GM23248 (cell line): ENCODE data around the gene TMEM89. TPM values are rescaled to one million over a fixed set of nuclear protein-coding genes. Genes with fewer than 3 reads are reported as not detected.

ENCODE experiments used
- DNase-seq: peaks from one replicate; pipeline ENCODE4 v3.0.0-alpha.2; 2015
- H2AFZ ChIP-seq: fragments of 200-600 bp; sonication (generic); 2 replicates; pipeline ENCODE4 v1.6.1; 2016; ENCODE audit warnings: antibody characterized with exemption
- H3F3A ChIP-seq: fragments of 200-600 bp; sonication (generic); 2 replicates; pipeline ENCODE4 v1.6.1; 2016; ENCODE audit warnings: mild to moderate bottlenecking, antibody characterized with exemption, mixed run types; ENCODE audit not compliant: insufficient read depth
- H3K27ac ChIP-seq: fragments of 200-600 bp; sonication (generic); 2 replicates; pipeline ENCODE4 v1.5.1; 2016; ENCODE audit warnings: mild to moderate bottlenecking
- H3K27me3 ChIP-seq: fragments of 200-600 bp; sonication (generic); replicated peaks from 2 replicates; pipeline ENCODE4 v1.6.1; 2016; ENCODE audit warnings: mild to moderate bottlenecking; ENCODE audit not compliant: insufficient read depth
- H3K36me3 ChIP-seq: fragments of 200-600 bp; sonication (generic); 2 replicates; pipeline ENCODE4 v1.6.1; 2016; ENCODE audit warnings: low read depth, mild to moderate bottlenecking
- H3K4me1 ChIP-seq: fragments of 200-600 bp; sonication (generic); 2 replicates; pipeline ENCODE4 v1.6.1; 2016; ENCODE audit warnings: mild to moderate bottlenecking; ENCODE audit not compliant: insufficient read depth
- H3K4me2 ChIP-seq: fragments of 200-600 bp; sonication (generic); one replicate; pipeline ENCODE4 v1.6.1; 2016; ENCODE audit warnings: mild to moderate bottlenecking; ENCODE audit not compliant: unreplicated experiment
- H3K4me3 ChIP-seq: fragments of 200-600 bp; sonication (generic); 2 replicates; pipeline ENCODE4 v1.5.1; 2016; ENCODE audit warnings: mild to moderate bottlenecking
- H3K79me2 ChIP-seq: fragments of 200-600 bp; sonication (generic); 2 replicates; pipeline ENCODE4 v1.6.1; 2016; ENCODE audit warnings: mild to moderate bottlenecking; ENCODE audit not compliant: insufficient read depth
- H3K9ac ChIP-seq: fragments of 200-600 bp; sonication (generic); 2 replicates; pipeline ENCODE4 v1.6.1; 2016; ENCODE audit warnings: mild to moderate bottlenecking
- H3K9me2 ChIP-seq: fragments of 200-600 bp; sonication (generic); 2 replicates; pipeline ENCODE4 v1.6.1; 2016; ENCODE audit warnings: mixed run types, mild to moderate bottlenecking, moderate library complexity; ENCODE audit not compliant: insufficient read depth
- H3K9me3 ChIP-seq: fragments of 200-600 bp; sonication (generic); one replicate; pipeline ENCODE4 v1.6.1; 2017; ENCODE audit warnings: low read depth
- H4K20me1 ChIP-seq: fragments of 200-600 bp; sonication (generic); 2 replicates; pipeline ENCODE4 v1.6.0; 2016; ENCODE audit not compliant: insufficient read depth
- EZH2 ChIP-seq: fragments of 200-600 bp; sonication (generic); IDR thresholded peaks from 2 replicates; pipeline ENCODE4 v1.6.1; 2018; ENCODE audit warnings: antibody characterized with exemption, mild to moderate bottlenecking; ENCODE audit not compliant: insufficient read depth, poor library complexity, severe bottlenecking
- EZH2phosphoT487 ChIP-seq: fragments of 200-600 bp; sonication (generic); IDR thresholded peaks from 2 replicates; pipeline ENCODE4 v1.6.1; 2018; ENCODE audit warnings: antibody characterized with exemption, moderate library complexity, mild to moderate bottlenecking, low read depth; ENCODE audit not compliant: insufficient read depth
- WGBS, 2 experiments: methylation state at CpG; one replicate each; pipeline ENCODE4 v1.1.6; 2015 to 2017; ENCODE audit warnings: low lambda C conversion rate in 2 of 2, low coverage in 1 of 2; ENCODE audit errors: missing lambda C conversion rate in 2 of 2; 5-methylcytosine and 5-hydroxymethylcytosine counted together
- in situ Hi-C: fragments of 300-500 bp; cut with MboI; formaldehyde crosslinking; loops from 2 replicates; pipeline ENCODE4 v1.15.0; 2020
- polyA plus RNA-seq: library from polyadenylated mRNA; unstranded; fragments of >200 nt; fragmentation: Nextera tagmentation; extraction: Ambion mirVana; gene quantifications from 2 replicates; pipeline ENCODE4 v1.2.1, GENCODE V29; 2016
- total RNA-seq: library from RNA; depleted of rRNA; stranded (reverse); fragments of >200 nt; shearing (Covaris generic); gene quantifications from 2 replicates; pipeline ENCODE4 v1.2.3, GENCODE V29; 2014

Gene TMEM89
- total and polyA plus RNA-seq, 2 experiments from 2014 or later, result not detected

GRCh38 chr3:48630833-48631232 lies 9.3 kb upstream of the TMEM89 start:
- Histone ChIP-seq H3K36me3 (no peaks in the 10 kb centered on the region; the same call in 1 of the 2 replicates), H3K79me2 (peaks cover 14% of the 10 kb centered on the region), H2AFZ (no peak overlapping the region), H3K9me2 (no peaks in the 10 kb centered on the region), H3K4me3 (no peak overlapping the region), H3K4me1 (peaks cover 8% of the 10 kb centered on the region; the same call in 1 of the 2 replicates), H3K4me2 (no peak overlapping the region), H4K20me1 (no peaks in the 10 kb centered on the region; the same call in 1 of the 2 replicates), H3K9me3 (no peaks in the 10 kb centered on the region), H3F3A (no peaks in the 10 kb centered on the region), H3K27ac (no peak overlapping the region), H3K27me3 (no peaks in the 10 kb centered on the region), H3K9ac (no peak overlapping the region)
- no peak for DNase-seq
- in situ Hi-C loops, result no loop called here
- WGBS, 2 experiments, result 89 to 90% methylated on average over 12 of the region's 12 CpGs
- TF ChIP-seq EZH2, result no peak
- TF ChIP-seq EZH2phosphoT487, result no peak

DNA sequence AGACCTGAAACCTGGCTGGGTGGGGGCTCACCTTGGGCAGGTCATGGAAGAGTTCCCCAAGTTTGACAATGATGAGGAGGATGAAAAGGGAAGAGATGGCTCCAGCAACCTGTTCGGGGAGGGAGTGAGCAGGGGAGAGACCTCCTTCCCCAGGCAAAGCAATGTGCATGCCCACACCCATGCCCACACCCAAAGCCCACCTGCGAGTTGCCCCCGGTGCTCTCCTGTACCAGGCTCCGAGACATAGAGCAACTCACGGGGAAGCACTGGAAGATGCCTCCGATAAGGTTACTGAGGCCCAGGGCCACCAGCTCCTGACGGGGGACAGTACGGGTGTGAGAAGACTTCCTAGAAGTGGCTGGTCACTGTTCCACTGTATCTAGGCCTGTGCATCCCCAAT lies 8.8 kb upstream of the TMEM89 start:
- Histone ChIP-seq H3K27ac (no peak overlapping the region), H3K27me3 (no peaks in the 10 kb centered on the region), H3K9ac (no peak overlapping the region), H3K9me2 (no peaks in the 10 kb centered on the region), H4K20me1 (no peaks in the 10 kb centered on the region; the same call in 1 of the 2 replicates), H3K36me3 (no peaks in the 10 kb centered on the region; the same call in 1 of the 2 replicates), H2AFZ (no peak overlapping the region), H3K4me1 (peaks cover 8% of the 10 kb centered on the region; the same call in 1 of the 2 replicates), H3K4me2 (no peak overlapping the region), H3K79me2 (peaks cover 14% of the 10 kb centered on the region), H3K9me3 (no peaks in the 10 kb centered on the region), H3K4me3 (no peak overlapping the region), H3F3A (no peaks in the 10 kb centered on the region)
- in situ Hi-C loops, result no loop called here
- 92 to 95% methylated on average over 8 of the region's 8 CpGs for WGBS, 2 experiments
- TF ChIP-seq EZH2phosphoT487, result no peak
- TF ChIP-seq EZH2, result no peak
- no peak for DNase-seq

- Histone ChIP-seq H3F3A (no peaks in the 10 kb centered on the region), H3K36me3 (no peaks in the 10 kb centered on the region; the same call in 1 of the 2 replicates), H3K9me3 (no peaks in the 10 kb centered on the region), H3K79me2 (peaks cover 13% of the 10 kb centered on the region), H3K9ac (no peak overlapping the region), H3K4me1 (peaks cover 8% of the 10 kb centered on the region; the same call in 1 of the 2 replicates), H3K27me3 (no peaks in the 10 kb centered on the region), H3K27ac (no peak overlapping the region), H2AFZ (no peak overlapping the region), H4K20me1 (no peaks in the 10 kb centered on the region; the same call in 1 of the 2 replicates), H3K4me3 (no peak overlapping the region), H3K4me2 (no peak overlapping the region), H3K9me2 (no peaks in the 10 kb centered on the region)
- no peak for DNase-seq
- in situ Hi-C loops, result no loop called here
- WGBS, 2 experiments, result 98 to 99% methylated on average over 9 to 12 of the region's 12 CpGs
- TF ChIP-seq EZH2, result no peak
- no peak for TF ChIP-seq EZH2phosphoT487
Observed at GRCh38 chr3:48629894-48630293, 8.3 kb upstream of the TMEM89 start.

DNA sequence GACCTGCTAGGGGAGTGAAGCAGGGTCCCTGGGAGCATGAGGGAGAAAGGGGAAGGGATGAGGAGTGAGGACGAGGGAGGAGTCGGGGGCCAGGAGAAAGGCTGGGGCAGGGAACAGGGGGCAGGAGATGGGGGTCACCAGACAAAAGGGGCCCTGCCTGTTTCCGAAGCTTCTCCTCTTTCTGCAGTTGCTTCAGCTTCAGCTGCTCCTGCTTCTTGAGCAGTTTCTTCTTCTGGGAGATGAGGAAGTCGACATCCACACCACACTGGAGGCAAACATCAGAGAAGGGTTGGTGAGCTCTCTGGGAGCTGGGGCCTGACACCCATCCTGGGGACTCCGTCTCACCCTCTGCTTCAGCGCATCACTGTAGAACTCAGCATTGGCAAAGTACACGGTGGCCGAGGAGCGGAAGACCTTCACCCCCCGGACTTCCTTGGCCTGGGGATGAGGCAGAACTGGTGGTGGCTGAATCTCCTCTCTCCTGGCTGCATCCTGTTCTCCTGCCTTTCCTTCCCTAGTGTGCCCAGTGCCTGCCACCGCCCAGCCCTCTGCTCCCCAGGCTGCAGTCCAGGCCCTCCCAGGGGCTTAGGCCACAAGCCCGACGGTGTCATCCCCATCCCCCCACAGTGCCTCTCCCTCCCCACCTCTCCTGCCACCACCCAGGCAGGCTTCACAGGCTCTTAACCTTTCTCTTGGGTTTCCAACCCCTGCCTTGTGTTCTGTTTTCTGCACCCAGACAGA lies 6.9 kb upstream of the TMEM89 start:
- Histone ChIP-seq H3K27ac (no peak overlapping the region), H3K27me3 (no peaks in the 10 kb centered on the region), H3K79me2 (no peaks in the 10 kb centered on the region), H3K9me2 (no peaks in the 10 kb centered on the region), H3K4me3 (no peak overlapping the region), H3K9ac (no peak overlapping the region), H3K4me1 (no peaks in the 10 kb centered on the region), H4K20me1 (no peaks in the 10 kb centered on the region), H3F3A (no peaks in the 10 kb centered on the region), H3K9me3 (no peaks in the 10 kb centered on the region), H2AFZ (no peak overlapping the region), H3K36me3 (no peaks in the 10 kb centered on the region; the same call in 1 of the 2 replicates), H3K4me2 (no peak overlapping the region)
- TF ChIP-seq EZH2 (no peak), EZH2phosphoT487 (no peak)
- WGBS, 2 experiments, result 85% methylated on average over 8 to 13 of the region's 13 CpGs
- no peak for DNase-seq
- in situ Hi-C loops, result no loop called here
